ENCODE measurements around the gene NPAS3. TPM values are rescaled to one million over a fixed set of nuclear protein-coding genes. Genes with fewer than 3 reads are reported as not detected.

The NPAS3 gene
- total and polyA plus RNA-seq, 2 of the 8 experiments (the other 6 are each of a cell fraction or from before 2014, with no cell fraction given) = 0.11 to 0.60 TPM

- no peak for TF ChIP-seq CHD7 (IDR thresholded peaks at IDR 0.05; ENCODE audit: insufficient replicate concordance, low read length)
These were observed 32.0 kb upstream of the NPAS3 start (continued) for GRCh38 chr14:32906672-32907071.

Measured in H1 (cell line).